ENCODE results near the gene NRDC. TPM values are rescaled to one million over a fixed set of nuclear protein-coding genes. Genes with fewer than 3 reads are reported as not detected.

Gene NRDC
- total RNA-seq, 4 donors from 2014 or later = 92.3 to 141 (median 113) TPM

DNA sequence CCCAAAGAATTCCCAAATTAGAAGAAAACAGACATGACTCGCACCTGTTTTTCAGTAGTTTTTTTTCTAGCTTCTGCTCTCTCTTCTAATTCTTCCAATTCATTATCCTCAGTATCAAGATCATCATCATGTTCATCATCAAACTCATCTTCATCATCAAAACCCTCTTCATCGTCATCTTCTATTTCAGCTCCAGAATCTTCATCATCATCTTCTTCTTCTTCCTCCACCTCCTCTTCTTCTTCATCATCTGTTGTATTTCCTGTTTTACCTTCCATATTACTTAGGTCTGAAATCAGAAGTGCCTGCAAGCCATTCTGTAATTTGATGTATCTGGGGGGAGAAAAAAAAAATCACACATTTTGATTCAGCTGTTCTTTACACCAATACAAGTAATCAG, 38.3 kb downstream of the NRDC start:
- TF ChIP-seq, protein P1, sequence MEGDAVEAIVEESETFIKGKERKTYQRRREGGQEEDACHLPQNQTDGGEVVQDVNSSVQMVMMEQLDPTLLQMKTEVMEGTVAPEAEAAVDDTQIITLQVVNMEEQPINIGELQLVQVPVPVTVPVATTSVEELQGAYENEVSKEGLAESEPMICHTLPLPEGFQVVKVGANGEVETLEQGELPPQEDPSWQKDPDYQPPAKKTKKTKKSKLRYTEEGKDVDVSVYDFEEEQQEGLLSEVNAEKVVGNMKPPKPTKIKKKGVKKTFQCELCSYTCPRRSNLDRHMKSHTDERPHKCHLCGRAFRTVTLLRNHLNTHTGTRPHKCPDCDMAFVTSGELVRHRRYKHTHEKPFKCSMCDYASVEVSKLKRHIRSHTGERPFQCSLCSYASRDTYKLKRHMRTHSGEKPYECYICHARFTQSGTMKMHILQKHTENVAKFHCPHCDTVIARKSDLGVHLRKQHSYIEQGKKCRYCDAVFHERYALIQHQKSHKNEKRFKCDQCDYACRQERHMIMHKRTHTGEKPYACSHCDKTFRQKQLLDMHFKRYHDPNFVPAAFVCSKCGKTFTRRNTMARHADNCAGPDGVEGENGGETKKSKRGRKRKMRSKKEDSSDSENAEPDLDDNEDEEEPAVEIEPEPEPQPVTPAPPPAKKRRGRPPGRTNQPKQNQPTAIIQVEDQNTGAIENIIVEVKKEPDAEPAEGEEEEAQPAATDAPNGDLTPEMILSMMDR (IDR thresholded peaks at IDR 0.05; ENCODE audit: low read depth) = no peak

DNA sequence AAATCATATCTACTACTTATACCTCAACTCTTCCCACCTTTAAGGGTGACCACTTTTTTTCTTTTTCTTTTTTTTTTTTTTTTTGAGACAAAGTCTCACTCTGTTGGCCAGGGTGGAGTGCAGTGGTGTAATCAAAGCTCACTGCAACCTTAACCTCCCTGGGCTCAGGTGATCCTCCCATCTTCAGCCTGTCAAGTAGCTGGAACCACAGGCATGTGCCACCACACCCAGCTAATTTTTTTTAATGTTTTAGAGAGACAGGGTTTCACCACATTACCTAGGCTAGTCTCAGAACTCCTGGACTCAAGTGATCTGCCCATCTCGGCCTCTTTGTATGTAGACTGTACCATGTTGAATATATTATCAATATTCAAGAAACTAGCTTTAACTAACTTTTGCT, 39.4 kb downstream of the NRDC start:
- TF ChIP-seq, protein P1 (IDR thresholded peaks at IDR 0.05; ENCODE audit: low read depth) = no peak

DNA sequence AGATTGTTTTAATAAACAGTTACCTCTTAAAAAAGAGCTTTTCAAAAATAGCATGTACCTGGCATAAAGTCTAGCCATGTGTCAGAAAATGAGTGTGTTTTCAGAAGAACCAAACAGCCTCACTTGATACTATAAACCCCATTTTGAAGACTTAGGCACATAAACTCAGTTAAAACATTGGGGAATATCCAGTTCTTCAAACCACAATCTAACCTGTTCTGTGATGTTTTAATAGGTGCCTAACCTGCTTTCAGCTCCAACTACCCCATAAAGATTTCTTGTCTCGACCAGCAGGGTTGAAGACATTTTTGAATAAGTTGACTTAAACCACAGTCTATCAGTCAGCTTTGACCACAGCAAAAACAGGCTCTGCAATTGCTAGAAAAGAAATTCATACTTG, 41.3 kb downstream of the NRDC start:
- TF ChIP-seq, protein P1 (IDR thresholded peaks at IDR 0.05; ENCODE audit: low read depth) = no peak

DNA sequence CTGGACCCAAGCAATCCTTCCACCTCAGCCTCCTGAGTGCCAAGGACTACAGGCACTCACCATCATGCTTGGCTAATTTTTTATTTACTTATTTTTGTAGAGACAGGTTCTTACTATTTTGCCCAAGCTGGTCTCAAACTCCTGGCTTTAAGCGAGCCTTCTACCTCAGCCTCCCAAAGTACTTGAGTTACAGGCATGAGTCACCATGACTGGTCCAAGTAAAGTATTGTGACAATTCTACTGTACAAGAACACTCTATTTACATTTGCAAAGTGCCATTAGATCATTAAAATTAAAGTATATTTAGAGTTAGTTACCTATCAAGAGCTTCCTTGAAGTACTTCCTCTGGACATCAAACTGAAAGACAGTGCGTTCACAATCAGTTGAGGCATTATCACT, 44.8 kb downstream of the NRDC start:
- TF ChIP-seq, protein P1 (IDR thresholded peaks at IDR 0.05; ENCODE audit: low read depth) = no peak

DNA sequence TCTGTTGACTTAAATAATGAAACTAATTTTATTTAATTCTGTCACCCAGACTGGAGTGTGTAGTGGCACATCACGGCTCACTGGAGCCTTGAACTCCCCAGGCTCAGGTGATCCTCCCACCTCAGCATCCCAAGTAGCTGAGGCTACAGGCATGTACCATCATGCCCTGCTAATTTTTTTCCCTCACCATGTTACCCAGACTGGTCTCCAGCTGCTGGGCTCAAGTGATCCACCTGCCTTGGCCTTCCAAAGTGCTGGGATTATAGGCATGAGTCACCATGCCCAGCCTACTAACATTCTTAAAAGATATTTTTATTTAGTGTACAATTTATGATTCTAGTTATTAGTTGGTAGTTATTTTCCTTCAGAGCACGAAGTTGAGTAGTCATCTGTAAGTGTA, 49.5 kb downstream of the NRDC start:
- TF ChIP-seq, protein P1 (IDR thresholded peaks at IDR 0.05; ENCODE audit: low read depth) = no peak

DNA sequence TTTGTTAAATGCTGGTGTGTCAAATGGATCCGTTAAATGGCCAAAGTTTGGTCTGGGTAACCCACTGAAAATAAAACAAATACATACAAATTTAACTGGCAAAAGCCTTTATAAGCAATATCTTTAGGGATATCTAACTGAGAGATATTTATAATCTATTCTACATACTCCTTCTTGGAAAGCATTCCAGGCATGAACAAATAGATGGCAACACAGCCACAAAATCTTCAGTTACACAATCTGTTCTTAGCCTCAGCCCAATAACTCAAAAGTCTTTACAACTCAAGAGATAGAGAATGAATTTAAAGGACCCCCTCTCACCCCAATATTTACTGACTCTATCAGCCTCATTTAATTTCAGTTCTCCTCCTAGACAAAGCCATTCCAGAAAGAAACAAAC, 58.7 kb downstream of the NRDC start:
- TF ChIP-seq, protein P1 (IDR thresholded peaks at IDR 0.05; ENCODE audit: low read depth) = no peak

DNA sequence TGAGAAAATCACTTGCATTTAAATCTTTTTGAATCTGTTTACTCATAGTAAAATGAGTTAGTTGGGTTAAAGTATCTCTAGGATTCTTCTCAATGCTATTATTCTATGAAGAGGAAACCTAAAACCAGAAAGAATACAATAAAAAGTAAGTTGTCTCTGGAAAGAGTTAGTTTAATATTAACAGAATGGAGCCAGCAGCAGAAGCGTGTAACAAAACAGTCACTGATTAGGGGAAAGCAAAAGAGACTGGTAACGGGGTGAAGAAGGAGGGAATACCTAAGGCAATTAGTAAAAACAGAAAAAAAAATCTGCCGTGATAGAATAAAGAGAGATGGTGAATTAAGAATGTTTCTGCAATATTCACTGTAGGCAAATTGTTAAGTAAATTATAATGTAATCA, 60.0 kb downstream of the NRDC start:
- TF ChIP-seq, protein P1 (IDR thresholded peaks at IDR 0.05; ENCODE audit: low read depth) = no peak

All from subcutaneous adipose tissue (tissue), 4 donors.